ENCODE measurements around the gene DLG4. TPM values are rescaled to one million over a fixed set of nuclear protein-coding genes. Genes with fewer than 3 reads are reported as not detected.

The DLG4 gene
- total RNA-seq, 1 donor from 2014 or later, result 18.5 TPM

- intact Hi-C loops (cut with micrococcal nuclease), result loop anchor here (10.0 kb wide), 1 partner anchor 591 kb away; the partner anchor contains the start of genes KIAA0753 and TXNDC17
Observed at GRCh38 chr17:7235693-7236665, 16.3 kb upstream of the DLG4 start.

- intact Hi-C loops (cut with micrococcal nuclease), result loop anchor here (1.0 to 10.0 kb wide), 4 partner anchors 15 to 590 kb away; partner anchors contain the start of genes ACADVL, DLG4, EIF5A and KIAA0753
Observed at GRCh38 chr17:7234083-7234951, 14.7 kb upstream of the DLG4 start, which contains the start of gene DVL2. DVL2 (minus strand) TSS chr17:7234517; CDS start chr17:7234262, 255 bp downstream.

- intact Hi-C loops (cut with micrococcal nuclease), result loop anchor here (1.0 to 10.0 kb wide), 4 partner anchors 14 to 589 kb away; partner anchors contain the start of genes ACADVL, DLG4, EIF5A and KIAA0753
Observed at GRCh38 chr17:7233701-7234082, 14.1 kb upstream of the DLG4 start.

GRCh38 chr17:7232114-7232513, 12.5 kb upstream of the DLG4 start:
- intact Hi-C loops (cut with micrococcal nuclease), result loop anchor here (10.0 kb wide), 1 partner anchor 587 kb away; the partner anchor contains the start of genes KIAA0753 and TXNDC17

- intact Hi-C loops (cut with micrococcal nuclease), result no loop called here
Observed at GRCh38 chr17:7229504-7229903, 9.9 kb upstream of the DLG4 start.

- intact Hi-C loops (cut with micrococcal nuclease), result no loop called here
Observed at GRCh38 chr17:7228920-7229319, 9.3 kb upstream of the DLG4 start.

GRCh38 chr17:7226721-7227710, 7.4 kb upstream of the DLG4 start:
- intact Hi-C loops (cut with micrococcal nuclease), result no loop called here

GRCh38 chr17:7225711-7226331, 6.2 kb upstream of the DLG4 start:
- intact Hi-C loops (cut with micrococcal nuclease), result no loop called here

- intact Hi-C loops (cut with micrococcal nuclease), result no loop called here
Observed at GRCh38 chr17:7224661-7225111, 5.0 kb upstream of the DLG4 start.

GRCh38 chr17:7224110-7224509, 4.5 kb upstream of the DLG4 start:
- intact Hi-C loops (cut with micrococcal nuclease), result no loop called here

- intact Hi-C loops (cut with micrococcal nuclease), result no loop called here
Observed at GRCh38 chr17:7223375-7223774, 3.7 kb upstream of the DLG4 start.

GRCh38 chr17:7222972-7223292, 3.3 kb upstream of the DLG4 start:
- intact Hi-C loops (cut with micrococcal nuclease), result no loop called here

- intact Hi-C loops (cut with micrococcal nuclease), result no loop called here
Observed at GRCh38 chr17:7222093-7222971, 2.7 kb upstream of the DLG4 start.

- intact Hi-C loops (cut with micrococcal nuclease), result loop anchor here (1.0 kb wide), 1 partner anchor 75 kb away; no protein-coding TSS in a partner anchor
Observed at GRCh38 chr17:7221278-7222092, 1.8 kb upstream of the DLG4 start.

GRCh38 chr17:7220593-7221277, 1.1 kb upstream of the DLG4 start:
- intact Hi-C loops (cut with micrococcal nuclease), result loop anchor here (1.0 kb wide), 1 partner anchor 76 kb away; no protein-coding TSS in a partner anchor

GRCh38 chr17:7219229-7219811, 316 bp downstream of the DLG4 start:
- intact Hi-C loops (cut with micrococcal nuclease), result loop anchor here (1.0 to 2.0 kb wide), 3 partner anchors 15 to 216 kb away; partner anchors contain the start of genes DVL2 and TMEM102

GRCh38 chr17:7218758-7219157, 878 bp downstream of the DLG4 start:
- intact Hi-C loops (cut with micrococcal nuclease), result loop anchor here (1.0 to 2.0 kb wide), 3 partner anchors 14 to 217 kb away; partner anchors contain the start of genes DVL2 and TMEM102
